Measurements from ENCODE around the gene ANKRD29.

ANKRD29 gene

DNA sequence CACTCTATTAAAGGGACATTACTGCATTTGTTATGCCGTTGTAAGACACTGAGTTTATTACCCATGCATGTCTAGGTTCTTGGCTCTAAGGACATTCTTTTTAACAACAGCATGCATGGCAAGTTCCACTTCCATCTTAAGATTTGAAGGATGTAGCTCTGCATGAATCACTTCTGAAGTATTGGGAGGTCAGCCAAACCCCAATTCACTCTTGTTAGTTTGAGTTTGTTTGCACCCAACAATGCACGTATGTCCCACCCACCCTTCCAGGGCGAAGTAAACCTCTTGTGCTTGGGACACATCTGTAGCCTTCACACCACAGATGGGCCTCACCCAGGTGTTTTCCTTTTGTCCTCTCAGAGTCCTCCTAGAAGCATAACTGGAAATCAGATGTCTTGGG is 21.0 kb upstream of the ANKRD29 start:
- DNase-seq, result no peak

DNA sequence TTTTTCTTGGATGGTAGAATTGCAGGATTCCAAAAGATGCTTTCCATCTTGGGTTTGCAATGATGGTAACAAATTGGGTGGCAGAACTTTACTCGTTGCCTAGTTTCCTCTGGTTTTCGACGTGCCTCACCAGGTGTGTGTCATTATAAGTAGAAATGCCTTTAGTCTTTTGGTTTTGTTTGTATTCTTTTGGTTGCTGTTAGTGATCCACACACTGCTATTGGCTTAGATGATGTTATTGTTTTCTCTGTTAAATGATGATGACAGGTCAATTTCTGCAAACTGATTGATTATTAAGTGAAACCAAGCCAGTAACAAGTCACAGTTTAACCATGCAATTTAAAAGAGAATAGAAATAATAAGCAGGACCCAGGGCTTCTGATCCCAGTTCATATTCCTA is 20.4 kb upstream of the ANKRD29 start:
- no peak for DNase-seq

DNA sequence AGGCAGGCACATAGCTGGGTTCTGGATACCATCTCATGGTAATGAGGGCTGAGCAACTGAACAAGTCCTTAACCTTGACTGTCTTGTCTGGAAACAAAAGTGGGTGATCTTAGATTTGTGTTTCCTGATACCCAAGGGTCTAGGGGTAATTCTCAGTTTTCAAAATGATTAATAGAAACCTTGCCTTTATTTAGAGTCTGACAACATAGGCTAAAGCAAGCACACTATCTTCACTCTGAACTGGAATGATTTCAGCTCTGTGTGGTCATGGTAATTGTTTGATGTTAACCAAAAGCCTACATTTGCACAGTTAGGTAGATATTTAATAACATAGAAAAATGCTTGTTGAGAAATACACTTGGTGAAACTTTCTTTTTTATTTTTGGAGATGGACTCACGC is 19.8 kb upstream of the ANKRD29 start:
- DNase-seq, result no peak

DNA sequence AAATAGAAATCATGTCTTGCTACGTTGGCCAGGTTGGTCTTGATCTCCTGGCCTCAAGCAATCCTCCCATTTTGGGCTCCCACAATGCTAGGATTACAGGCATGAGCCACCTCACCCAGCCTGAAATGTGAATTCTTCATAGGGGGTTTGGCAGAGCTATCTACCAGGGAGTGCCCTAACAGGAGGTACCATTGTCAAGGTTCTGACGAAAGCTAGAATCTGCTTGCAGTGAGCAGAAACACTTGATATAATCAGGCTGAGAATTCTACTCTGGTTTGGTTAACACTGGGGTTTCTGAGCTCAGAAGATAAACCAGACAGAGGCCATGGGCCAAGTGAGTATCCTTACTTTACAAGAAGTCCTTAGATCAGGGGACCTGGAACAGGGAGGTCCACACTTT is 19.3 kb upstream of the ANKRD29 start:
- no peak for DNase-seq

DNA sequence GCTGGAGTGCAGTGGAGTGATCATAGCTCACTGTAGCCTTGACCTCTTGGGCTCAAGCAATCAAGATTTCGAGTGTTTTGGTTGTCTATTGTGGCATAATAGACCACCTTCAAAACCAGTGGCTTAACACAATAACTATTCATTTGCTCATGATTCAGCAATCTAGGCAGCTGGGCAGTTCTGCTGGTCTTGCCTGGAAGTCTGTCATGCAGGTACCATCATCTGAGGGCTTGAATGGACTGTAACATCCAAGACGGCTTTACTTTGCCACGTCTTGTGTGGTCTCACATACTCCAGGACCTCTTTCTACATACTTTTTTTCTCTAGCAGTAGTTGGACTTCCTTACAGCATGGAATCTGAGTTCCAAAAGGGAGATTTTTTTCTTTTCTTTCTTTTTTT is 13.2 kb upstream of the ANKRD29 start:
- no peak for DNase-seq

DNA sequence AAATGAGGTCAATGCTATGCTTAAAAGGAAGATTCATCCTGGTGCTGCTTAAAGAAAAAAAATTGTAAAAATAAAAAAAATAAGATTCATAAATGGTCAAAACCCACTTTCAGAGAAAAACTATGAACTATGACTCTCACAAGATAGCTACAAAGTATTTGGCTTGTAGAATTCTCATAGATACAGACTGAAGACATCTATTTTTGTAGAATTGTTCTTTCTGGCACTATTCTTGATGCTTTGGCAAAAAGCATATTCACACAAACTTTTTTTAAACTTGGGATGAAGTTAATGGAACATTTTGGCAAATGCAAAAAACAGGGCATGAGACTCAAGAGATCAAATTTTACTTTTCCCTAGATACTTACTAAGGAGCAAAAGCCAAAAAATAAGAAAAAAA is 12.5 kb upstream of the ANKRD29 start:
- DNase-seq, result no peak

DNA sequence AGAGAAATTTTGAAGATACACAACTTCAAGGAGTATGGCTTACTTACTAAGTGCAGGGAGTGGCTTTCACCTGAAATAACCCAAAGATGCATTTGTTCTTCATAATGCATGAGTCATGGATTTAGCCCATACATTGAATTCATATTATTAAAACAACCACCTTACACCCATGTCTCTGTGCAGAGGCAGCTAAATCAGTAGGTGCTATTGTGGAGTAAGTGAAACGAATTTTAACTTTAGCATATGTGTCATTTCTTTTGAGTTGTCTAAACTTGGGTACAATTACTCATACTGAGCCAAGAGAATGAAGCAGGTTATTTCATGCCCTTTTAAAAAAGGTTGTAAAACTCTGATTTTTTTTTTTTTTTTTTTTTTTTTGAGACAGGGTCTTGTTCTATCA is 11.0 kb upstream of the ANKRD29 start:
- no peak for DNase-seq

DNA sequence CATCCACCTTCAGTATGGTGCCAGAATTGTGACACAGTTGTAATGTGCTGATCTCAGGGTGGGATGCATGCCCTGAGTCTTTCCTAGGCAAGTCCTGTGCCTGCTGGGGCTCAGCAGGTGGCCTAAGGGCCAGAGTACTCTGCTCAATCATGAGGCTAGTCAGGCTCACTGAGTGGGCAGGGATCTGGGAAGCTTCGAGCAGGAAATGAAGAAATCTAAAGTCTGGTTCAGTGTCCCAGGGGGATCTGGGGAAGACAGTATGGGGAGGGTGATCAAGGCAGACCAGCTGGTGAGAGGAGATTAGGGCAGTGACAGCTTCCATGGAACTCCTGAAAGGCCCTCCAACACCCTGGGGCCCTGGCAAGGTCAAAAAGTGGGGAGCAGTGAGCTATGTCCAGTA is 8.9 kb upstream of the ANKRD29 start:
- DNase-seq, result no peak

DNA sequence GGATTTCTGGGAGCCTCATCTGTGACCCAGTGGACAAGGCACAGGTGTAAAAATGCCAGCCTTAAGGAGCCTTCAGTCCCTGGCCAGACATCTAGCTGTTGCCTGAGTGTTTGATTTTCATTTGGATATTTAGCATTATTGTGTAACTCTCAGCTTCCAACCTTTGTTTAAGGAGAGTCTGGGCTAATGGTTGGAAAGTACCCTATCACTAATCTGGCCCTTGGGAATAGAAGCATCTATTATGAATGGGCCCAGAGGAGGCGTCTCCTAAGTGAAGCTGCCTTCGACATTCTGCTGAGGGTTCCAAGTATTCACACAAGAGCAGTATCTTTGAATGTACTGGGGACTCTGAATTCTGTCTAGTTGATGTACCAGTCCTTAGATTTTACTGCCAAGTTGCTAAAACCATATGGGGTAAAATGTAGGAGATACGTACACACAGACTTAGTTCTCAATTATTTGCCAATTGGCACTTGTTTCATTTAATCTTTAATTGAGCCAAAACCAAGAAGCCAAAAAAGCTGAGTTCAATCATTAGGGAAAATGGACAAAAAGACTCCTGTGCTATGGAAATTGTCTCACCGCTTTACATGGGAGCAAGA is 7.2 kb upstream of the ANKRD29 start:
- DNase-seq, result no peak

DNA sequence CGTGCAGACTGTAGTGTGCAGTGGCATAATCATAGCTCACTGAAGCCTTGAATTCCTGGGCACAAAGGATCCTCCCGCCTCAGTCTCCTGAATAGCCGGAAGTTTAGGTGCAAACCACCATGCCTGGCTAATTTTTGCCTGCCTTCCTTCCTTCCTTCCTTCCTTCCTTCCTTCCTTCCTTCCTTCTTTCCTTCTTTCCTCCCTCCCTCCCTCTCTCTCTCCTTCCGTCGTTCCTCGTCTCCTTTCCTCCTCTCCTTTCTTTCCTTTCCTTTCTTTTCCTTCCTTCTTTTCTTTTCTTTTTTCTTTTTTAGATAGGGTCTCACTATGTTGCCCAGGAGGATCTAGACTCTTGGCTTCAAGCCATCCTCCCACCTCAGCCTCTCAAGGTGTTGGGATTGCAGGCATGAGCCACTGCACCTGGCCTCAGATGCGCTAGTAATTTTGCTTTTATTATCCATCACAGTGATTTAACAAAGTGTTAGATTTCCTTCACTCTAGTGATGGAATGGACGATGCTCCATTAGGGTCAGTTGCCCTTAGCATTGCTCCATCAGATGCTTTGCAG is 6.6 kb upstream of the ANKRD29 start:
- no peak for DNase-seq

DNA sequence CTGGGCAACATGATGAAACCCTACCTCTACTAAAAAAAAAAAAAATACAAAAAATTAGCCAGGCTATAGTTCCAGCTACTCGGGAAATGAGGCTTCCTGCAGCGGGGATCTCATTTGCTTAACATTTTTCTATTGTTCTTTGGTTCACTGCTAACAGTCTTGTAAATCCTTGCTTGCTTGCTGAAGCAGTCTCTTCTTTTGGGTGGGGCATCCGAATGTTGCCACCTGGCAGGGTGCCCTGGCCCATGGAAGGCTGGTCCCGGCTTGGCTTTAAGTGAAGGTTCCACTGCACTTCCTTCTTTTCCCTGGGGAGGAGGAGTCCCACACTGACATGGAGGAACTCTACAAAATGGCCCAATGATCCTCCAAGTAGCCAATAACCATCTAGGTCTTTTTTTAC is 6.0 kb upstream of the ANKRD29 start:
- DNase-seq, result no peak

DNA sequence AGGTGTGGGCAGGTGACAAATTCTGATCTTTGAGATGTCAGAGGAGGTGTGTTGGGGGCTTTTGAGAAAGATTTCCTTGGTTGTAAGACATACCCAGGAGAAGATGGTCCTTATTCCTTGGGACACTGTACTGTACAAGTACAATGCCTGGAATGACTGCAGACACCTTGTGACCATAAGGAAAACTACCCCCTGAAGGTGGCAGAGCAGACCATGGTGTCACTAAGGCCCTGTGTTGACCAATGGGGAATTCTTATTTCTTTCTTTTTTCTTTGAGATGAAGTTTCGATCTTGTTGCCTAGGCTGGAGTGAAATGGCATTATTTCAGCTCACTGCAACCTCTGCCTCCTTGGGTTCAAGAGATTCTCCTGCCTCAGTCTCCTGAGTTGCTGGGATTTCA is 4.4 kb upstream of the ANKRD29 start:
- DNase-seq, result no peak

DNA sequence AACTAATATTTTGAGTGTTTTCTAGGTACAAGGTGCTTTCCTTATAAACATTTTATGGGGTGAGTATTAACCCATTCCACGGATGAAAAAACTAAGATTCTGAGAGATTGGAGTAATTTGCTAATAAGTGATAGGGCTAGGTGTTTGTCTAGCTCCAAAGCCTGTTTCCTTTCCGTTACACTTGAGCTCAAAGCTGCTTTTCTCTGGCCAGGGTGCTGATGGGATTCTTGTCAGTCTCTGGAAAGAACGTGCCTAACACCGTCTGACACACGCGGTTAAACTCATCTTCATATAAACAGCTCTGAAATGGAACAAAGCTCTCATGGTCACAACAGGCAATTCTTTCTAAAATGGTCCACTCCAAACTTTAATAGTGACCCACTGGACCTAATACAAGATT is 2.0 kb upstream of the ANKRD29 start:
- DNase-seq, result no peak

DNA sequence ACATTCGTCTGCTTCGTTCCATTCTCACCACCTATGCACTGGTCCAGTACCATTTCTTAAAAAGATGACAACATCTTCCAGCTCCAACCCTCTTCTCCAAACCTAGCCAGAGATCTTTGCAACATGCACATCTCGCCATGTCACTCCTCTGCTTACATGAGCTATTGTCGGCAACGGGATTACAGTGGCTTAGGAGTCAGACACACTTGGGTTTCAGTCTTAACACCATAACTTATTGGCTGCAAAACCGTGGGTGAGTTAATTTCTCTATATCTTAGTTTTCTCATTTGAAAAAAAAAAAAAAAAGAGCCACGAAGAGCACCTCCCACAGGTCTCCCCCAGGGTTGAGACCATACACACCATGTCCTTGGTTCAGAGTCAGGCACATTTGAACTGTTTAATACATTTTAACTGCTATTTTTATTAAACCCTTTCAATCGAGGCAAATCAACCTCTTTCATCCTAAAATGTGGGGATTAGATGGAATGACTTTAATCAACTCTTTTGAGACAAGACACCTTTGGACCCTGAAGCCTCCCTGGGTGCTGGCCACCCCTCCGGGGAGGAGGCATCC is 889 bp downstream of the ANKRD29 start:
- no peak for DNase-seq

DNA sequence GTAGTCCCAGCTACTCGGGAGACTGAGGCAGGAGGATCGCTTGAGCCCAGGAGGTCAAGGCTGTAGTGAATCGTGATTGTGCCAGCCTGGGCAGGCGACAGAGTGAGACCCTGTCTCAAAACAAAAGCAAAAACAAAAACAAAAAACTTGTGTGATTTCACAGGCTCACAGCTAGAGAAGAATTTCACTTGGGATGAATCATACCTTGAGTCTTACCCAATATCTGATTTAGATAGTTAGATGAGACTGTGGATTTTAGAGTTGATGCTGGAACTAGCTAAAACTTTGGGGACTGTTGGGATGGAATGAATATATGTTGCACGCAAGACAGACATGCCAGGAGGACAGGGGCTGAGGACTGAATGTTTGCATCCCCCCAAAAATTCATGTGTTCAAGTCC is 4.4 kb downstream of the ANKRD29 start:
- DNase-seq, result no peak

DNA sequence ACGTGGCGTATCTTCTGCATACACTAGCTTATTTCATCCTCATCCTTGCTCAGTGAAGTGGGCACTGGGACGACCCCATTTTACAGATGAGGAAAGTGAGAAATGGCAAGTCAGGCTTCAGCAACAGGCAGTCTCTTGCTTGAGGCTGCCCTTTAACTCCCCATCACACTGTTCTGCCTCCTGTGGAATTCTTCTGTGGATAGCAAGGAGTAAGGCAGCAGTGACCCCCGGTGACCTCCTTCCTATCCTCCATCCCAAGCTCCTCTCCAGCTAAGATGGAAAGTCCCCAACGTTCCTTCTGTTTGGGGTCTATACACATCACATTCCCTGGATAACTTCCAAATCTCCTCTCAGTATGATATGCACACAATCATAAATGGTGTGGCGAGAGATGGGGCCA is 10.5 kb downstream of the ANKRD29 start:
- DNase-seq, result no peak

DNA sequence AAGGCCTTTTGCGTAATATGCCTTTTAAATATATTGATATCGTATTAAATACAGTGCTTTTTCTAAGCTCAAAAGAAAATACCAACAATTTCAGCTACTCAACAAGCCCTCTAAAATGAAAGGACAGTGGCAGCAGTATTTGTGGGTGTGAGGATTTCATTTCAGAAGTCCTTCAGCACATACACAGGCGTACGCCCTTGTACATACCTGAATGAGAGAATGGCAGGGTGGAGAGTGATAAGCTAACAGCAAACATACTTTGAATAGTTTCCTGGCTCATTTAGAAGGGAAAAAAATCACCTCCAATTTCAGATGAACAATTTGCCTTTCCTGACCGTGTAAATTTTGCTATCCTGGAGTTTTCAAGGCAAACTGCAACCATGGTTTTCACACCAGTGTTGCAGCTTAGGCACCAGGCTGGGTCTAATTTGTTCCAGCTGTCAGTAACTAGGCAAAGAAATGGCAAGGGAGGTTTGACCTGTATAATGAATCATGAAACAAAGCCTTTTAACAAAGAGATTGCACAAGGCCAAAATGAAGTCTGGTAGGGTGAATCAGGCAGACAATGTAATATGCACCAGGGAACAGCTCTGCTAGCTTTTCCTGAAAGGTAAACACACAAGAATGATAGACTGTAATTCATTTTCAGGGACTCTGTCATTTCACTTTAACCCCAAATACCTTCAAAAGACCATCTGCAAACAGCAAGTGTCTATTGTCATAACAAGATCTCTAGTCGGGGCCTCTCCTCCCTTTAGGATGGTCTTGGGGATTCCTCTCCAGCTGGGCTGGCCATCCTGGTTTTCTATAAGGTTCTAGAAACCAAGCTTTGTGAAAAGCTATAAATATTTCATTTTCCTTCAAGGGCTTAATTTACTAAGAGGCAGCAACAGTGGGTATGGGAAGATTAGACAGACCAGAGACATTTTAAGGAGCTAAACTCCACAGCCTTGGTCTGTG is 11.5 kb downstream of the ANKRD29 start:
- no peak for DNase-seq

DNA sequence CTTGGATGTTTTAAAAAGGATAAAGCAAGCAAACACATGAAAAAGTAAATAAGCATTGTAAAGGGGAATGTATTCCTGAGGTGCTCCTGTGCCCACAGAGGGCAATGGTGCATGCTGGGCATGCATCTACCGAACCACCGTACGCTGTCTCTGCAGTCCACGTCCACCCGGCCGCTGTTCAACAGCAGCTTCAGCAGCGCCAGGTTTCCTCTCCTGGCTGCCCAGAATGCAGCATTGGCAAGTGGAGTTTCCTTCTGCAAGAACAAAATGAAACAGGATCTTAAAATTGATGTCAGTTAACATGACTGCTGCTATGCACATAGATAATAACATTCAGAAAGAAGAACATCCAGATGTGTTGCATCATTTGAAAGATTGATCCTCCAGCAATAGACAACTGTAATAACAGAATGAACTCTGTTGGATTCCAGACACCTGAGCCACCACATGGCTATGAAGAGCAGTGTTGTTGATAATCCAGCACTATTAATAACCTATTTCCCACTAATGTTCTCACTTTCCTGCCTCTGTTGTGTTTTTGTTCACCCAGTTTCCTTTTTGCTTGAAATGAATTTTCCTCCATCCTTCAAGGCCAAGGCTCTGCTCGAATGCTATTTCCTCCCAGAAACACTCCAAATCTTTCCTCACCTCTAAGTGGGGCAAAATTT is 13.6 kb downstream of the ANKRD29 start:
- DNase-seq, result no peak

DNA sequence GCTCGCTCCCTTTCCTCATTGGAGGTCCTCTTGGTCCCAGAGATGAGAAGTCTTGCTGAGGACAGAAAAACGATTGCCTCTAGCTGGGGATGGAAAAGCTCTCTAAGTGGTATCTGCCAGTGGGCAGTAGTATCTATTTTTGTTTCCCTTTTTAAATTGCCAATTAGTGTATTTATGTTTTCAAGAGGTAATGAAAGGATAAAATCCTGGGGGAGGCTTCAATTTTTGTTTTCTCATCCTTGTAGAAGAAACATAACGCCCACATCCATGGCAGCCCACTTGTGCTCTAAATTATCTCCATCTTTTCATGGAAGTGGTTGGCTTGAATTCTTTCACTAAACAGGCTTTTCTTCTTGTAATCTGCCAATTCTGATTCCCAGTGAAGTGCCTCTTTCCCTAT is 14.3 kb downstream of the ANKRD29 start:
- no peak for DNase-seq

DNA sequence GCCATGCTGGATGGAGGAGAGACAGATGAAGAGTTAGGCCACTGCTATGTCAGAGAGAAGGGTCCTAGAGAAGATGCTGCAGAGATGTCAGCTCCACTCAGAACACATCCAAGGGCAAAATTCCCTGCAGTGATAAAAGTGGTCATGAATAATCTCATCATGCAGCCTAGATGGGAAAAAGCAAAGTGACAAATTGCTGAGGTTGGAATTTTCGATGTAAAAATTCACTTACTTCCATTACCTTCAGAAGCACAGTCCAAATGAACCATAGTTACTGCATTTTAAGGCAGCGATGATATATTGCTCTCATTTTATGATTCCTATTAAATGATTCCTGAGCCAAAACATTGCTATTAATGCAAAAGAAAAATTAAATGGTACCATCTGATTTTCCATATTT is 16.4 kb downstream of the ANKRD29 start:
- DNase-seq, result no peak

DNA sequence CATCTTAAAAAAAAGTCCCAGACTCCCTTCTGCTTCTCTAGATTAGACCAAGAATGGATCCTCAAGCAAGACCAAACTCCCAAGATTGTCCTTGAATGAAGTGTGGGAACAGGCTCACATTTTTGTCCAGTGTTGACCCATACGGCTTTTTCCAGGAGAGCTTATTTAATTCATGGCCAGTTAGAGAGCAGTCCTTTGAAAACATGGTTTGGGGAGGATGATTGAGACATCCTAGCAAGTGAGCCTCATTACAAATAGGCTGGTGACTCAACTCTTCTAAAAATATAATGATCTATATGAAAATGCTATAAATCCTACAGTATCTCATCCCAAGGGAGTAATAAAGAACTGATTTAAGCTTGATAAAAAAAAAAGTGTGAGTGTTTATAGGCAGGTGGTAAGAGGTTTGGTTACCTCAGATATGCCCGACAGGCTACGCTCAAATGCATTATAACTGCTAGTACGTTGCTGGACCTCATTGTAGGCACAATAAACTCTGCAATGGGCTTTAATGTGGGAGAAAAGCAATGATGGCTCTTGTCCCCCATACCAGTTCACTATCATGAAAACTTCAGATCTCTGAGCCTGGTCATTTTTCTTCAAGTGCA is 17.0 kb downstream of the ANKRD29 start:
- no peak for DNase-seq

DNA sequence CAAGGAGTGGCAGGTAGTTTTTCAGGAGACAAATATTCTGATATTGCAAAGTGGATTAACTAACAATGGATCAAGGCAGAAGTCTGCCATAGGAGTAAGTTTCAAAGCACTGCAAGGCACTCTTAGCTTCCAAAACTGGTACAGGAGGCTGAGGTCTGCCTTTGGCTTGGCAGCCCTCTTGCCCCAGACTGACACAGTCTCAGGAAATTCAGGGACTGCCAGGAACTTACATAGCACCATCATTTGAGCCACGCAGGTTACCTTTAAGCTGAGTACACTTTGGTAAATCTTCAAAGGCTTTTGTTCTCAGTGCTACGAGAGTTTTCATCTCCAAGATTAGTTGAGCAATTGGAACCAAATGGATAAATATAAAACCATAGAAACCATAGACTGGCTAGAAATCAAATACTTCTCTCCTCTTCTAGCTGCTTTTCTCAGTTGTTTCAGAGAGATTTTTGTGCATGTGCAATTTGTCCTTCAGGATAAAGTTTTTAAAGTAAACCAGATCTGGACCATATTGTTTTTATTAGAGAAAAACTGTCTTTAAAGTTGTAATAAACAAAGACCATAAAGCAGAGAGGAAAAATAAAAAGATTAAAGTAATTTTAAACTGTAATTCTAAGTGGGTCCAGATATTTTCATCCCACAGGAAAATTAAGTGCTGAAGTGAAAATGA is 18.8 kb downstream of the ANKRD29 start:
- no peak for DNase-seq

Data from stimulated activated naive CD4-positive, alpha-beta T cell treated with Interleukin-2 at 50 U/mL for 16 hours (primary cell).